NCI-H2196 treated with DMSO at 0.1 percent for 48 hours (cell line): ENCODE measurements around the gene MFSD12.

ENCODE experiments used
- DNase-seq: peaks from one replicate; lab custom pipeline; 2025; ENCODE audit not compliant: unreplicated experiment; lab: John Stamatoyannopoulos, UW

The MFSD12 gene

GRCh38 chr19:3557461-3558248, at the start of gene MFSD12:
Gene MFSD12 (minus strand): TSS chr19:3557586. CDS start chr19:3557403, 183 bp downstream.
- DNase-seq: peak; percentile 93

- no peak for DNase-seq
These were observed 49.4 kb upstream of the MFSD12 start, which contains the start of gene TBXA2R for GRCh38 chr19:3606690-3607289. Gene TBXA2R (minus strand): TSS chr19:3606875. CDS start chr19:3600634, 6,241 bp downstream.

GRCh38 chr19:3606174-3606689, 48.8 kb upstream of the MFSD12 start:
- no peak for DNase-seq

GRCh38 chr19:3605770-3606169, 48.4 kb upstream of the MFSD12 start:
- no peak for DNase-seq

- DNase-seq: no peak
These were observed 48.0 kb upstream of the MFSD12 start for GRCh38 chr19:3605361-3605760.

DNA sequence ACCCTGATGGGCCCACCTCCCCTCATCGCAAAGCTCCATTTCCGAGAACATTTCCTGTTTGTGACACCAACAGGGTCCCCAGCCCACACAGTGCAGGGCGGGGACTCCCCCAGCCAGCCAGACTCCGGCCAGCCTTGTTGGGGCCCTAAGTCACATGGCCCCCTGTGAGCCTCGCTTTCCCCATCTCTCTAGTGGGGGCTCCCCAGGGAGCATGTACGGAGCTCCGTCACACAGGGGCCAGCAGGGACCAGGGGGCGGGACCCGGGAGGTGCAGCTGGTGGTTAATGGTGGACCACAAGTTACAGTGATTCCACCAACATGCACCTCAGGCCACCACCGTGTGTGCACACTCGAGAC, 47.6 kb upstream of the MFSD12 start:
- DNase-seq: no peak

GRCh38 chr19:3604227-3604986, 47.0 kb upstream of the MFSD12 start:
- DNase-seq: no peak

- DNase-seq: no peak
These were observed 45.9 kb upstream of the MFSD12 start for GRCh38 chr19:3603121-3603811.

- no peak for DNase-seq
These were observed 43.6 kb upstream of the MFSD12 start for GRCh38 chr19:3601021-3601420.

DNA sequence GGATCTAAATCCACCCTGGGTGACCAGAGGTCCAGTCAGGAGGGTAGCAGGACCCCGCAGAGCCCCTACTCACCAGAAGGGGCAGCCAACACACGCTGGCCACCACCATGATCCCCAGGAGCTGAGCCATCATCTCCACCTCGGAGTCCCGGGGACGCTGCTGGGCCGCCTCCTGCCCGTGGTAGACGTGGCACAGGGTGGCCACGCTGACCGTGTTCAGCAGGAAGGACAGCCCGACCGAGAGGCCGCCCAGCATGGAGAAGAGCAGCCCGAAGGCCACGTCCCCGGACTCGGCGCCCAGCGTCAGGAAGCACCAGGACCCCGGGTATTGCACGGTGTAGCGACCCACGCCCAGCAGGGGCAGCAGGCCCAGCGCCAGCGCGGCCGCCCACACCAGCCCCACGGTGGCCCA, 42.4 kb upstream of the MFSD12 start:
- DNase-seq: no peak

DNA sequence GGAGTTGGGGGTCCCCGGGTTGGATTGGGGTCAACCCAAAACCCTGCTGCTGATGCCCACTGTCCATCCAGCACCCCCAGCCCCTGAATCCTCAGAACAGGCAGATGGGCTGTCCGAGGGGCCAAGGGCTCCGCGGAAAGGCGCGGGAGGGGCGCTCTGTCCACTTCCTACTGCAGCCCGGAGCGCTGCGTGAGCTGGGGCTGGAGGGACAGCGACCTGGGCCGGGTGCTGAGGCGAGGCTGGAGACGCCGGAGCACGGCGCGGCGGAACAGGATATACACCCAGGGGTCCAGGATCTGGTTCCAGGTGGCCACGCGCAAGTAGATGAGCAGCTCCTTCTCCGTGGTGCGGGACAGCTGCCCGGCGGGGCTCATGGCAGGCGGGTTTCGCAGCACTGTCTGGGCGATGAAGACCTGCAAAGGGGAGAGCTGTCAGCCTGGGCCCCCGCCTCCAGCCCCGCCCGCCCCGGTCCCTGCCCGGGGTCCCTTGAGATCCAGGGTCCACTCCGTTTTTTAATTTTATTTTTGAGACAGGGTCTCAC, 38.2 kb upstream of the MFSD12 start:
- no peak for DNase-seq

GRCh38 chr19:3593156-3593555, 35.8 kb upstream of the MFSD12 start:
- DNase-seq: no peak

DNA sequence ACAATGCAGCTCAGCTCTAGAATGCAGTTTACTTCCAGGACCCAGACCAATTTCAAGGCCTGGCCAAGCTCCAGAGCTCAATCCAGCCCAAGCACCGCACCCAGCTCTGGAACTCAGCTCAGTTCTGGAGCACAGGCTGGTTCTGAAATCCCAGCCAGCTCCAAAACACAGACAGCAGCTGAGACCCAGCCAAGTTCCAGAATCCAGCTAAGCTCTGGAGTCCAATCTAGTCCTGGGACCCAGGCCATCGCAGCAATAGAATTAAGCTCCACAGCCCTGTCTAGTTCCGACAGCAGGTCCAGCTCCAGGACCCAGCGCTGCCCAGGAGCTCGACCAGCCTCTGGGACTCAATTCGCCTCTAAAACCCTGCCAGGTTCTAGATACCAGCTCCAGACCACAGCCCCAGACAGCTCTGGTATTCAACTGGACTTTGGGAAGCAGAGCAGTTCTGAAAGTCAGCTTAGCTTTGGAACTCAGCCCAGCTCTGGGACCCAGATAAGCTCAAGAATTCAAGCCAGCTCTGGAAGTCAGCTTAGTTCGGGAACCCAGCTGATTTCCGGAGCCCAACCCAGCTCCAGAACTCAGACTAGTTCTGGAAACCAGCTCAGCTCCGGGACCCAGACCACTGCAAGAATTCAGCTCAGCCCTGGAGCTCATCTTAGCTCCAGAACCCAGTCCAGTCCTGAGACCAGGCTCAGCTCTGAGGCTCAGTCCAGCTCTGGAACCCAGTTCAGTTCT, 34.7 kb upstream of the MFSD12 start:
- DNase-seq: no peak

GRCh38 chr19:3590991-3591659, 33.7 kb upstream of the MFSD12 start:
- DNase-seq: no peak

GRCh38 chr19:3589949-3590348, 32.6 kb upstream of the MFSD12 start:
- no peak for DNase-seq

- DNase-seq: no peak
These were observed 32.1 kb upstream of the MFSD12 start for GRCh38 chr19:3589439-3589838.

DNA sequence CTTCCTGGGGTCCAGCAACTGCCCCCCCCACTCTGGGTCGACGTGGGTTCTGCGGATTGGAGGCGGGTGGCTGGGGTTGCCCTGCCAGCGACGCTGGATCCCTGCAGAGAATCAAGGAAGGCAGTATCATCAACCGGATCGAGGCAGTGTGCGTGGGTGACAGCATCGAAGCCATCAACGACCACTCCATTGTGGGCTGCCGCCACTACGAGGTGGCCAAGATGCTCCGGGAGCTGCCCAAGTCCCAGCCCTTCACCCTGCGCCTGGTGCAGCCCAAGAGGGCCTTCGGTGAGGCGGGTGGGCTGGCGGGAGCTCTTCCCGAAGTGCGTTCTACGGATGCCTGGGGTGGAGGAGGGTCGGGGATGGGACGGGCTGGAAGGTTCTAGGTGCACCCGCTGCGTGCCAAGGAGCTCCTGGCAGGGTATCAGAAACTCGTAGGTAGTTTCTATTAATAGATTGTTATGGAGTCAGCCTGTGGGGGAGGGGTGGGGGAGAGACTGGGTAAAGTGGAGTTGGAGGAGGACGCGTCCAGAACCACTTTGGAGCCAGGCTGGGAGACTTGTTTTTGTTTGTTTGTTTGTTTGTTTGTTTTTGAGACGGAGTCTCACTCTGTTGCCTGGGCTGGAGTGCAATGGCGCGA, 29.4 kb upstream of the MFSD12 start:
- no peak for DNase-seq

DNA sequence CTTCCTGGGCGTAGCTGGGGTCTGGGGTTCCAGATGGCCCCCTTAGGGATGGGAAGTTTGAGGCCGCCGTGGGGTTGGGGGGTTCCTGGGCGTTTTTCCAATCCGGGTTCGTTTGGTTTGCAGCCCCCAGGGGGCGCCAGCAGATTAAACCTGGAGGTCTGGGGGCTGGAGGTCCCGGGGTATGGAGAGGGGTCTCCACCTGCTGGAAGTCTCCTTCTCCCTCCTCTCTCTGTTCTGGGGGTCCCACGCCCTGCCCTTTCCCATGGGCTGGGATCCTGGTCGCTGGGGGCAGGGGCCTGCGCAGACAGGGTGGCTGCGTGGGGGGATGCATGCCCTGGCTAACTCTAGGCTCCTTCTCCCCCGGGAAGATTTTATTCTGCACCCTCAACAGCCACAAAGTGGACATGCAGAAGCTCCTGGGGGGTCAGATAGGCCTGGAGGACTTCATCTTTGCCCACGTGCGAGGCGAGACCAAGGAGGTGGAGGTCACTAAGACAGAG, 28.8 kb upstream of the MFSD12 start:
- no peak for DNase-seq
